Esophagus muscularis mucosa (tissue), 4 donors: ENCODE measurements around the gene SLC27A3.

ENCODE experiments used
- EP300 ChIP-seq: sonication (generic); formaldehyde crosslinking; IDR thresholded peaks from one replicate; pipeline ENCODE4 v1.6.1; 2017; ENCODE audit warnings: antibody characterized with exemption
- POLR2A ChIP-seq: fragments of 450-650 bp; IDR thresholded peaks from one replicate; pipeline ENCODE4 v1.6.1; 2017; ENCODE audit warnings: antibody characterized with exemption, moderate library complexity, mild to moderate bottlenecking, low read depth
- TF ChIP-seq, protein P1 (sequence below), 3 experiments: fragments of 200-600 bp in 2 of 3; fragments of 450-650 bp in 1 of 3; sonication (generic) in 2 of 3; IDR thresholded peaks; one replicate each; pipeline ENCODE4 v1.5.1; 2017 to 2019; ENCODE audit warnings: antibody characterized with exemption in 3 of 3, mild to moderate bottlenecking in 2 of 3, moderate library complexity in 1 of 3

GRCh38 chr1:153795330-153795837, 20.2 kb downstream of the SLC27A3 start:
- TF ChIP-seq, protein P1, sequence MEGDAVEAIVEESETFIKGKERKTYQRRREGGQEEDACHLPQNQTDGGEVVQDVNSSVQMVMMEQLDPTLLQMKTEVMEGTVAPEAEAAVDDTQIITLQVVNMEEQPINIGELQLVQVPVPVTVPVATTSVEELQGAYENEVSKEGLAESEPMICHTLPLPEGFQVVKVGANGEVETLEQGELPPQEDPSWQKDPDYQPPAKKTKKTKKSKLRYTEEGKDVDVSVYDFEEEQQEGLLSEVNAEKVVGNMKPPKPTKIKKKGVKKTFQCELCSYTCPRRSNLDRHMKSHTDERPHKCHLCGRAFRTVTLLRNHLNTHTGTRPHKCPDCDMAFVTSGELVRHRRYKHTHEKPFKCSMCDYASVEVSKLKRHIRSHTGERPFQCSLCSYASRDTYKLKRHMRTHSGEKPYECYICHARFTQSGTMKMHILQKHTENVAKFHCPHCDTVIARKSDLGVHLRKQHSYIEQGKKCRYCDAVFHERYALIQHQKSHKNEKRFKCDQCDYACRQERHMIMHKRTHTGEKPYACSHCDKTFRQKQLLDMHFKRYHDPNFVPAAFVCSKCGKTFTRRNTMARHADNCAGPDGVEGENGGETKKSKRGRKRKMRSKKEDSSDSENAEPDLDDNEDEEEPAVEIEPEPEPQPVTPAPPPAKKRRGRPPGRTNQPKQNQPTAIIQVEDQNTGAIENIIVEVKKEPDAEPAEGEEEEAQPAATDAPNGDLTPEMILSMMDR (IDR thresholded peaks at IDR 0.05) = no peak
- TF ChIP-seq POLR2A = no peak
- TF ChIP-seq EP300 = no peak
